ENCODE results near the gene BAIAP2L1.
"Not testable (repeated sequence)": the region's sequence is repeated elsewhere in the genome, so short reads cannot be mapped to it uniquely, and the experiment has no call there.

The BAIAP2L1 gene

DNA sequence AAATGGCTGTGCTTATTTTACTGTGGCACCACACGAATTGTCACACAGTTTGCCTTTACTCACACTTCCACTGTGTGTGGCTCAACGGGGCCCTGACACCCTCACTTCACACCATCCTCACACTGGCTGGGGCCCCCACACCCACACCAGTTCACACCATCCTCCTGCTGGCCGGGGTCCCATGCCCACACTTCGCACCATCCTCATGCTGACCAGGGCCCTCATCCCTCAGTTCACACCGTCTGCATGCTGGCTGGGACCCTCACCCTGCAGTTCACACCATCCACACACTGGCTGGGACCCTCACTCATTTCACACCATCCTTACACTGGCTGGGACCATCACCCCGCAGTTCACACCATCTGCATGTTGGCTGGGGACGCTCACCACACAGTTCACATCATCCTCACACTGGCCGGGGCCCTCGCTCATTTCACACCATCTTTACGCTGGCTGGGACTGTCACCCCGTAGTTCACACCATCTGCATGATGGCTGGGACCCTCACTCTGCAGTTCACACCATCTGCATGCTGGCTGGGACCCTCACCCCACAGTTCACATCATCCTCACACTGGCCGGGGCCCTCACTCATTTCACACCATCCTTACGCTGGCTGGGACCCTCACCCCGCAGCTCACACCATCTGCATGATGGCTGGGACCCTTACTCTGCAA is 83.4 kb downstream of the BAIAP2L1 start:
- no peak for DNase-seq

DNA sequence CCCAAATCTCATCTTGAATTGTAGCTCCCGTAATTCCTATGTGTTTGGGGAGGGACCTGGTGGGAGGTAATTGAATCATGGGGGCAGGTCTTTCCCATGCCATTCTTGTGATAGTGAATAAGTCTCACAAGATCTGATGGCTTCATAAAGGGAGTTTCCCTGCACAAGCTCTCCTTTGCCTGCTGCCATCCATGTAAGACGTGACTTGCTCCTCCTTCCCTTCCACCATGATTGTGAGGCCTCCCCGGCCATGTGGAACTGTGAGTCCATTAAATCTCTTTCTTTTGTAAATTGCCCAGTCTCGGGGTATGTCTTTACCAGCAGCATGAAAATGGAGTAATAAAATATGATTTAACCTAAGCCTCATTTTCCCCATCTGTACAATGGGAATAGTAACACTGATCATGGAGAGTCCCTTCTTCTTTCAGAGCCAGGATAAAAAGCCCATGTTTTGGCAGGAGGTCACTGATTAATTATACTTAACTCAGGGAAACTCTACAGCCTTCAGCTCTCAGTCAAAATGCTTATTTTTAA is 84.8 kb downstream of the BAIAP2L1 start:
- DNase-seq: not testable (repeated sequence)

DNA sequence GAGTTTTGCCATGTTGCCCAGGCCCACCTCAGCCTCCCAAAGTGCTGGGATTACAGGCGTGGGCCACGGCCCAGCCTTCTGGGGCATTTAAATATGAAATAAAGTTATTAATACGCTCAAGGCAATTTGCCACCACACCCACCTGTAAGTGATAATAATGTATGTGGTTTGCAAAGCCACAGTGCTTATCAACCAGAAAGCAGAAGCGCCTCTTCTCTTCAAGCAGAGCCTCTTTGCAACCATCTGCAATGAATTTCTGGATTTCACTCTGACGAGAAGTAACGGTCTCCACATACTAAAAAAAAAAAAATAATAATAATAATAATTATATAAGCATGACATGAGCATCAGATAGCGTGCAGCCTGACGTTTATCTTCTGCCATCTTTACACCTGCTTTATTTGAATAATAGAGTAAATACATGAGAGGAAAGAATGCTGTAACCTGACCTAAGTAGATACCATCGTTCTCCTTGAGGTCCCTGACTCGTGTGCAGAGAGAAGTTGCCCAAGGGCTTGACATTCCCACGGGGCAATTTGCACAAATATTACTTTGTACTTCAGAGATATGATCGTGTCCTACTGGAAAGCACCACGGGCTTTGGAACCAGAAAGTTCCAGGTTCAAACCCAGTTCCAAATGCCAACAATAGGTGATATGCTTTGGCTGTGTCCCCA is 85.4 kb downstream of the BAIAP2L1 start:
- no peak for DNase-seq

DNA sequence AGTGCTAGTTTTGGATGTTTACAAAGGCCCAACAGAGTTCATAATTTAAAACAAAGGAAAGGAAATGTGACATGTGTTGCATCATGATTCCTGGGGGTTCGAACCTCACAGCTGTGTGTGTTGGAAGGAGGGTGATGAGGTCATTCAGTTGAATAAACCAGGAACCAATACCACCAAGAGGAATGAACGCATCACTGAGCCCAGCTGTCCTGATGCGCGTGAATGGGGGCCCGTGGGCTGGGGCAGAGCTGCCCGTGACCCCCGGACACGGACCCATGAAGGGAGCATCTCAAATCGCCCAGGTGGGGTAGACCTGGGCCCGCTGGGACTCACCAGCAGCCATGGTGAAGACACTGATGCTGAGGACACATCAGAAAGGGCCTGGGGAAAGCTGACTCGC is 86.4 kb downstream of the BAIAP2L1 start:
- DNase-seq: no peak

DNA sequence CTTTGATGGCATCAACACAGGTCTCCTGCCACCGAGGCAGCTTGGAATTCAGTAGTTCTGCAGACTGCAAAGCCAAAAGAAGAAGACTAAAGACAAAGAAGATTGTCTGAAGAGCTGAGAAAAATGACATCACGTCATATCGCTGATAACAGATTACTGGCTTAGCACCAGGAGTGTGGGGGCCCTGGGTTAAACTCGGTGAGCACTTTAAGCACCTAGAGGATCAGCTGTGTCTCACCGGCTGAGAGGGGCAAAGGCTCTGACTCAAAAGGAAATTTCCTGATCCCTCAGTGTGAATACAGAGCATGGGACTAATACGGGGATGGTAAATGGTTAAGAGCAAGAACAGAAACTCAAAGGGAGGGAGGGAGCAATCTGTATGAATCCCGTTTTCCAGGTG is 88.7 kb downstream of the BAIAP2L1 start:
- DNase-seq: no peak

DNA sequence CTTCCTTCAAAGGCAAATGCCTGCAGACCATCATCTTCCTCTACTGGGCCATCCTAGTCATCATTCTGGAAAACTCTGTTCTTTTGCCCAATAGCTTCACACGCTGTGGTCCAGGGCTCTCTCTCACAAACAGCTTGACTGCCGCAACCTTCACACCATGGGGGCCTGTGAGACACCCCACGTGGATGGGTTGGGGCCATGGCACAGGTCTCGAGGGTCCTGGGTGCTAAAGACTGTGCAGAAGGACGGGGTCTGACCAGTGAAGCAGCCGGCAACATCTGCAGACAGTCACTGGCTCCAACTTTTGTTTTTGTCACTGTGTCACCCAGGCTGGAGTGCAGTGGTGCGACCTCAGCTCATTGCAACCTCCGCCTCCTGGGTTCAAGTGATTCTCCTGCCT is 91.3 kb downstream of the BAIAP2L1 start:
- no peak for DNase-seq

DNA sequence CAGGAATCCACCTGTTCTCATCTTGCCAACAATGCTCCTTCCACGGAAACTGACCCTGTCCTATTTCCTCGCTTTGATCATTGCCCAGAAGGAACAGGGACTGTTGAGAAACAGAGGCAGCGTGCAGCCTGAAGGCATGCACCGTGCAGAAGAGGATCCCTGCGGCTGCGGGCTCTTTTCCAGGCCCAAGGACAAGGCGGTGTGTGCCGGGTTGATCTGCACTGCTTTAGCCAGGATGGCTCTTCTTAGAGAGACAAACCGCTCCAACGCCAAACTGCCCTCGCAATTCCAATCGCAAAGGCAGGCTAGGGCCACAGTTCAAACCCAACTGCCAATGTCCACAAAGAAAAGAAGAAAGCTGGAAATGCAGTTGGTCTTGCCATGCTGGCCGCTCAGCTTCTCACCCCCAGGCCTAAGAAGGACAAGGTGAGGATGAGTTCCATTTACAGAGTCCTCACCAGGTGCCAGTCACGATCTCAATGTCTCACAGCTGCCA is 92.9 kb downstream of the BAIAP2L1 start:
- no peak for DNase-seq

DNA sequence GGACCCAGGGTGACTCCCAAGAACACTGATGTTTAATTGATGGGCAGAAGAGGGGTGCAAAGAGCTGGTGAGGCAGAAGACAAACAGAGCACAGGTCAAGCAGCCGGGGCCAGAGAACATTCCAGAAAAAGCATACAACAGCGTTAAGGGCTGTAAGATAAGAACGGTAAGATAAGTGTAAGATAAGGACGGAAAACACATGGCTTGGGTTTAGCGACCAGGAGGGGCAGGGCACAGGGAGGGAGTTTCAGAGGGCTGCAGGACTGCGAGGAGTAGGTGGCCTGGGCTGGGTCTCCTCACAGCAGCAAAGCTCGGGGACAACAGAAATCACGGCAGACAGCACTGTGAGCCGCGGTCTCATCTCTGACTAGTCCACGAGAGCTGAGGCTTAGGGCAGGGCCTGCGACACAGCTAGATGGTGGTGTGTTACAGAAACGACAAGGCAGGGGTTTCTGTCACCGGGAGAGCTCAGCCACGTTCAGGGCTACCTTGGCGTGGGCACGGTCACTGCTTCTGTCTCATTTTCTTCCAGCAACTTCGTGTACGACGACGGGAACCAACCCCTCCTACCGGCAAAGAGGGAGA is 94.8 kb downstream of the BAIAP2L1 start:
- DNase-seq: no peak

DNA sequence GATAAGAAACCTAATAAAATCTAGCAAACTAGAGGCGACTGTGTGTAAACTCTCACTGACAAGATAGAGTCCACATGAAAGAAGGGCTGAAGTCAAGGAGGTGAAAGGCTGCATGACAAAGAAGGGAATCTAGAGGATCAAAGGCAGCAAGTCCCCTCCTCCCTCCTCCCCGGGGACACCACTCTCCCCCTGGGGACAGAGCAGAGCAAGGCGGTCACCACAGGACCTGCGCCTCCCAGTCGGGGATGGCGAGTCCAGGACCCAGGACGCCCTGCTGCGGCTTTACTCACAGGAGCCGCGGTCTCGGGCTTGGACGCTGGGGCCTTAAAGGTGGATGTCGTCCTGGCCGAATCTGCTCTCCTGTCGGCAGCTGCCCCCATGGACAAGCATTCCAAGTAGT is 97.0 kb downstream of the BAIAP2L1 start:
- DNase-seq: no peak

DNA sequence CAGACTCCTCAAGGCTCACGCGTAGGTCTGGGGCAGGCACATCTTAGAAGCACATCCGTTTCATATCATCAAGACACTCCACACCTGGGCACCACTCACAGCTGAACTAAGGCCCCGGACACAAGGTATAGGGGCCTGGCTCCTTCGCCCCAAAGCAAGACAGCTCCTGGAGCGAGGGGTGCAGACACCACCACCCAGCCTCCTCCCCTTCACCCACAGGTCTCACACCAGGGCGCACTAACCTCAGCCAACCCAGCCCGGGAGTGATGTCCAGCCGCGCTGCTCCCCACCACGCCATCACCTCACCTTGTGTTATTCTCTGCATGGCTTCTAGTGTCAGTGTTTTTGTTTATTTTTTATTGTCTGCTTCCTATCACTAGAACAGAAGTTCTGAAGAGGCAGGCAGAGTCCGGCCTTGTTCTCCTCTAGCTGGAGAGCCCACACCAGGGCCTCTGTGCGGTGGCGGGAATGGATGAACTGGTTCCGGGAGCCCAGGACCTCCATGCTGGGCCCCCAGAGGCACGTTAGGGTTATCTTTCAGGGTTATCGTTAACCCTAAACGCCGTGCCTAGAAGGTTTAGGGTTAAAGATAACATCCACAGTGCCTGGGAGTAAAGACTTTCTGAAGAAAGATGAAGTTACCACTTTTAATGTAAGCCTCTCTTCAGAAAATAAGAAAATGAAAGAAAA is 97.6 kb downstream of the BAIAP2L1 start:
- no peak for DNase-seq

DNA sequence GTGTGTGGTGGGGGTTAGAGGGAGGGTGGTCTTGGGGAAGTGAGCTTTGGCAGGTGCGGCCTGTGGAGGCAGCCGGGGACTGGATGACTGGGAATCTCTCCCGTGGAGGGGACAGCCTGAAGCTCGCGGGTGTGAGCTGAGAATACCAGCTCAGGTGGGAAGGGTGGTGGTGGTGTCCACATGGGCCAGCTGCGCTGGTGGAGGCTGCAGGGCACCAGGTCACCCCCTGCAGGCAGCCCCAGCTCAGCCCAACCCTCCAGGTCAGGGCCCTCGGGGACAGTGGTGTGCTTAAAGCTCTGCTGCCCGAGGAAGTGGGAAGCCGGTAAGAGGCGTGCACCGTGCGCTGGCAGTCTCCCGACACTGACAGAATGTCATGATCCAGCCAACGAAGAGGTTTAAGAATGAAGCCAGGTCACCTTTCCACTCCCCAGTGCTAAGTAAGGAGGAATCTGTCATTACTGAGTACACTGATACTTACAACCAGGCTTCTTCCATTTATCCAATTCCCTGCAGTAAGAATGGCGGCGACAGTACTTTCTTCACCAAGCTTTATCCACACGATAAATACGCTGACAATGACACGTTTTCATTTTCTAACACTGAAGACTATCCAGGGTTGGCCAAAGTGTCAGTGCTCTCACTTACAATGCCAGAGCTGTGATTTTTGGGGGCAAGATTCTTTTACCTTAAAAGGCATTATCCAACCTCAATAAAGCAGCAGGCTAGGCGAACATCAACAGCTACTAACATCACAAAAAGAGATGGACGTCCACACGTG is 99.0 kb downstream of the BAIAP2L1 start:
- no peak for DNase-seq

DNA sequence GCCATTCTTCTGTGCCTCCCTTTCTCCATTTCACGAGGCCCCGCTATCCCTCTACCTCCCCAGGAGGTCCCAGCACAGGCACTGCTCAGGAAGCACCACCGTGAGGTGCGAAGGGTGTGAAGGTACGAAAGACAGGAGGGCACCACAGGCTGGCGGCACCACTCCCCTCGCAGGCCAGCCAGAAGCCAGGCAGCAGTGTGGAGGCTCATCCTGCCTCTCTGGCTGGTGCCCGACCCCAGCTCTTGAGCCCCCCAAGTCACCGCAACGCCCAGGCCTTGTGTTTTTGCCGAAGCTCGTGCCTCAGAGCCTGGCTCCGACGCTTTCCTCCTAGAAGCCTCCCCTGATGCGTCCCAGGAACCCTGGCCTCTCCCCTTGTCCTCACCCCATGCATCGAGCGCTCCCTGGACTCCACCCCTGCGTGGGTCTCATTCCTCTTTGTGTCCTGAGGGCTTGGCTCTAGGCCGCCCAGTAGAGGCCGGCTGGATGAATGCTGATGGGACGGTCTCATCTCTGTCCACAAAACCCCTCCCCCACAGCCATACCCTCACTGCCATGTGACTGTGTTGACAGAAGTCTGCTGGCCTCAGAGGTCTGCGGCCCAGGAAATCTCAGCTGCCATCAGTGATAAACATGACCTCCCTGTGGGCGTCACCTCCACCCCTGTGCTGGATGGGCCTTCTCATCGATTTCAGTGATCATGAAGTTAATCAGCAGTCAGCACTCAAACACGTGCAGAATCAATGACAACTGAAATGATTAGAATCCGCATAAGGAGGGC is 100.1 kb downstream of the BAIAP2L1 start:
- DNase-seq: no peak

DNA sequence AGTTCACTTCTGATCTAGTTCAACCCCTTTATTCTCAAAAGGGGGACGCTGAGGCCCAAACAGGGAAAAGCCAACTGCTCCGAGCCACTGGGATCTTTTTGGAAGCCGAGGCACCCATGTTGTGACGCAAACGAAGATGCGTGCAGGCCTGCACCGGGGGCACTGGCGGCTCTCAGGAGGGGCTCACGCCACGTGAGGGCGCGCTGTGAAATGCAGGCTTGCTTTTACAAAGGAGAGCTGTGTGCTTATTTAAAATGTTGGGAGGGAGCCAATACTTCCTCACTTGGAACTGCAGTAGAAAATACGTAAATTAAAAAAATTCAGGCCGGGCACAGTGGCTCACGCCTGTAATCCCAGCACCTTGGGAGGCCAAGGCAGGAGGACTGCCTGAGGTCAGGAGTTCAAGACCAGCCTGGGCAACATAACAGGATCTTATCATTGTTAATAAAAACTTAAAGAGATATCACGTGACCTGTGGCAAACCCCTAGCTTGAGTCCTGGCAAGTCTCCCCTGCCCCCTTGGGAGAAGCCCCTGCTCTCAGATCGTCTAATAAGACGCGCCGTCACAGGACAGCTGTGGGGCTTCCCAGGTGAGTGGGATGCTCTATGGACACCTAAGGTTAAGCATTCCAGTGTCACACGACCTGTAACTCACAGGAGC is 103.1 kb downstream of the BAIAP2L1 start:
- no peak for DNase-seq

DNA sequence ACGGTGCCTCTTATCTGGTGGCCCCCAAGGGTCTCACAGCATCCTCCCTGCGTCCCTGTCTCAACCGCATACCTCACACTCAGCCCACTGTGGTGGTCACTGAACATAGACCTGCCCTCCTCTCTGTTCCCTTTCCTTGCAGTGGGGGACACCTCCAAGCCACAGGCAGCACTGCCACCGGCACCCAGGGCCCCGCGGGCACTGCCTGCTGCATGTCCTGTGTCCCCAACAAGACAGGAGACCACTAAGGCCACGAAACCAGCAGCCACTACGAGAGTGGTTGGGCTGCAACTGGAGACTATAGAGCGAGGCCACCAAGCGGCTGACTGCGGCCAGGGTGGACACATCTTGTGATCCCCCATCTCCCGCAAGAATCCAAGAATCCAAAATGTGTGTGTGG is 104.1 kb downstream of the BAIAP2L1 start:
- DNase-seq: no peak

DNA sequence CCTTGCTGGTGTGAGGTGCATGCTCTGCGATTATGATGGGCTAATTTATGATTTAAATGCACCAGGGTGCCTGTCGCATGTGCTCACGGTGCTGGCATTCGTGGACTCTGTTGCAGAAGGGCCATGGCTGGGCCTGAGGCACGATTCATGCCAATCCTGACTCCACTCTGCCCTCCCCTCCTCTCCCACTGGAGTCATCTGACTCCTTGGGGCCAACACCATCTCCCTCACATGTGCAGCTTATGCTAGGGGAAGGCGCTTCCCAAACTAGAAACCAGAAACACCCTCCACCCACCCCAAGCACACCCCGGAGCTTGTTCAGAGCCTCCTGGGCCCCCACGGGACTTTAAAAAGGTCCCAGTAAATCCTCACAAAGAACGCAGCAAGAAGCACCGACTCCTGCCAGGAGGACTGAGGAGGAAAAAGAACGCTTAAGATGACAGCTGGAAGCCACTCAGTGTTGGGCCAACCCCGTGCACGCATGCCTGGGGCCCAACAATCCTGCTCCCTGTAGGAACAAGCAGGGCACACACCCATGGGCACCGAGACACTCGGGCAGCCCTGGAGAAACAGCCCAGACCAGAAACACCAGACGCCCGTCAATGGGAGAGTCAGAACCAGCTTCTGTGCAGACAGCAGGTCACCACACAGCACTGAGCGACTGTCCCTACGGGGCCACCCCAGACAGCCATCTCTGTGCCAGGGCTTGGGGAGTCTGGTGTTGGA is 105.3 kb downstream of the BAIAP2L1 start:
- DNase-seq: no peak

DNA sequence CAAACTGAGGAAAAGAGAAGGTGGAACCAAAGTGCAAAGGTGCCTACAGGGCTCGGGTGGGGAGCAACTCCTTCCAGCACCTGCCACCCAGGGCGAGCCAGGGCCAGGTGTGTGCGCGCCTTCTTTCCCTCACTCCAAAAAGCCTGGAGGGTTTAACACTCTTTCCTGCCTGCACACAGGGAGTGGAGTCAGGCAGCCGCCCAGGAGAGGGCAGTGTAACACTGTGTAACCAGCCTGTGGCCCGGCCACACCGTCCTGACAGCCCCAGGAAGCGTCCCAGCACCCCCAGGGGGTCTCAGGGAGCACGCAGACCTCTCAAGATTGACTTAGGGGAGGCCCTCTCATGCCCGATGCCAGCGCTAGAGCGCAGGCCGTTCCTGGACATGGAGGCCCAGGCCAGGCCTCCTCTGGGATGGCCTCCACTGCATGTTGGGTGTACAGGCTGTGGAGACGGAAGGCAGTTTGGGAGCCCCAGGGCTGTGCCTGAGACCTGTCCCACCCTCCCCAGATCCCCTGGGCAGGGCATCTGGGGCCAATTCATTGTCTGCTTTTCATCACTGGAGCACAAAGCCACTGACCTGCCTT is 106.0 kb downstream of the BAIAP2L1 start:
- no peak for DNase-seq

DNA sequence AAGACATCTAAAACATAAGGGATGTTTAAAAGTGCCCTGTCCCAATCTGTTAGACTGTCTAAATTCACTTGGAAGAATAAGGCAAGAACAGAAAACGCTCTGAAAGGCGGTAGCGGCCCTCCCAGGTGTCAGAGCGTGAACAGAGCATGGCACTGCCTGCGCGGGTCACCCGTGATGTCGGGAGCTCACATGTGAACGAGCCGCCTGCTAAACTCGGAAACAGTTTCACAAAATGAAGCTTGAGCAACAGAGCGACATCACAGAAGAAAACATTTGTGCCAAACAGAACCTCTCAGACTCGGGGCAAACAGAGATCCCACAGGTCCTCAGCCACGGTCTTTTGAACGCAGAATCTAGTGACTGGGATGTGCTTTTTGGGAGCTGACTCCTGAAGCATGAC is 106.6 kb downstream of the BAIAP2L1 start:
- no peak for DNase-seq

DNA sequence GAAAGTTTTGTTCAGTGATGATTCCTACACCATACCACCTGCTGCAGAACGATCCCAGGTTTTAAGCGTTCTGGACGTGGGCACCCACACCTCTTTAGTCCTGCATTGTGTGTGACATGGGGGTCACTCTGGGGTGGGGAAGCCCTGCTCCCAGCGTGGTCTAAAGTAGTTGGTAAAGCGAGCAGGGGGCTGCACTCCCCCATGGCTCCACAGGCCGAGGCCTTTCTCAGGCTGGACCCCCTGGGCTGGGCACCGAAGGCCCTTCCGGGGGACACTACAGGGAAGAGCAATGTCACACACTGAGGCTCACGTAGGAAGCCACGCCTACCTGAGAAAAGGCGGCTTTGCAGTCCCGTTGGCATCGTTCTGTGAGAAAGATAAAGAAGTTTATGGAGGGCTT is 107.1 kb downstream of the BAIAP2L1 start:
- no peak for DNase-seq

DNA sequence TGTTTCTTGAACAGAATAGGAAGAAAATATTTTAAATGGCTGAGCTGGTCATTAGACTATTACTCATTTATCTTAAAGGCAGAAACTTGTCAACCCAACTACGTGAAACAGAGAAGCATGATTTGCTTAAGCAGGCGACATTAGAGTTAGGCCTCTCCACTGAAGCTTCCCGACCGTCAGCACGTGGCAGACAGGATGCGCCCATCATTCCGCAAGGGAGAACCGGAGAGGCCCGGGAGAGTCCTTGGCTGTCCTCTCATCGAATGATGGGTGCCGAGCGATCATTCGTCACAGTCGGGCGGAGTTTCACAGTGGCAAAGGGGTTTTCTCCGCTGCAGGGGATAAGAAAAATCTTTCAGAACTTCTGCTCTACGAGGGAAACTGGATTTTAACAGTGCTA is 107.6 kb downstream of the BAIAP2L1 start:
- DNase-seq: no peak

DNA sequence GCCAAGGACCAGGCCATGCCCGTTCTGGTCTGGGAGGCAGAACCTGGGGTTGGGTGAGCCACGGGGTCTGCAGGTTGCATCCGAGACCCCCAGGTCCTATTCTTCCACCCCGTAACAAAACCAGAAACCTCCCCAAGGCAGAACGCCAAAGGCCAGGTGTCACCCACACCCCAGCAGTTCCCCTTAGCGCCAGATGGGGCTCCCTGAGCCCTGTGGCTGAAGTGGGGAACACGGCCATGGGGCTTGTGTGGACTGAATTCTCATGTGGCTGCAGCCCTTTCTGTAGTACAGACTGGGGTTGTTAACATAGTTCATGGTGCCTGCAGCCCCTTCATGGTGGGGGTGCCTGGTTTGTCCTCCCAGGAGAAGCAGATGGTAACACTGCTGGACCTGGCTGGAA is 109.2 kb downstream of the BAIAP2L1 start:
- no peak for DNase-seq

Data from effector CD4-positive, alpha-beta T cell (primary cell).